Measurements from ENCODE around the gene ASB6.

DNA sequence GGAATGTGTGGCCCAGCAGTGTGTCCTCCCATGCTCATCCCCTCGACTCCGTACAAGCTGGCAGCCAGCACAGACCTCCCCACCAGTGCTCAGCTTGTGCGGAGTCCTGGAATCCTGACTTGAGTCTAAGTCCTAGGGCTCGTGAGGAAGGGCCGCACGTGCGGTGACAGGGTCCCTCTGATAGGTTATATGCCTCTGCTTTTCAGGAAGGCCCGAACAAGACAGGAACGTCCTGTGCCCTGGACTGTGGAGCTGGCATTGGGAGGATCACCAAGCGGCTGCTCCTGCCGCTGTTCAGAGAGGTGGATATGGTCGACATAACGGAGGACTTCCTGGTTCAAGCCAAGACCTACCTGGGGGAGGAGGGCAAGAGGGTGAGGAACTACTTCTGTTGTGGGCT lies 8.1 kb downstream of the ASB6 start:
- TF ChIP-seq, protein P1, sequence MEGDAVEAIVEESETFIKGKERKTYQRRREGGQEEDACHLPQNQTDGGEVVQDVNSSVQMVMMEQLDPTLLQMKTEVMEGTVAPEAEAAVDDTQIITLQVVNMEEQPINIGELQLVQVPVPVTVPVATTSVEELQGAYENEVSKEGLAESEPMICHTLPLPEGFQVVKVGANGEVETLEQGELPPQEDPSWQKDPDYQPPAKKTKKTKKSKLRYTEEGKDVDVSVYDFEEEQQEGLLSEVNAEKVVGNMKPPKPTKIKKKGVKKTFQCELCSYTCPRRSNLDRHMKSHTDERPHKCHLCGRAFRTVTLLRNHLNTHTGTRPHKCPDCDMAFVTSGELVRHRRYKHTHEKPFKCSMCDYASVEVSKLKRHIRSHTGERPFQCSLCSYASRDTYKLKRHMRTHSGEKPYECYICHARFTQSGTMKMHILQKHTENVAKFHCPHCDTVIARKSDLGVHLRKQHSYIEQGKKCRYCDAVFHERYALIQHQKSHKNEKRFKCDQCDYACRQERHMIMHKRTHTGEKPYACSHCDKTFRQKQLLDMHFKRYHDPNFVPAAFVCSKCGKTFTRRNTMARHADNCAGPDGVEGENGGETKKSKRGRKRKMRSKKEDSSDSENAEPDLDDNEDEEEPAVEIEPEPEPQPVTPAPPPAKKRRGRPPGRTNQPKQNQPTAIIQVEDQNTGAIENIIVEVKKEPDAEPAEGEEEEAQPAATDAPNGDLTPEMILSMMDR (IDR thresholded peaks at IDR 0.05; ENCODE audit: low read depth, low read length, missing input control), result no peak
- TF ChIP-seq HNF4A (conservative IDR thresholded peaks at IDR 0.05) (no peak), JUND (IDR thresholded peaks at IDR 0.05) (no peak), RAD21 (IDR thresholded peaks at IDR 0.05) (no peak), GABPA (IDR thresholded peaks at IDR 0.05 in 1 of 2, conservative IDR thresholded peaks at IDR 0.05 in 1 of 2) (no peak), EGR1 (IDR thresholded peaks at IDR 0.05; ENCODE audit: low read depth in 2 of 2) (no peak), YY1 (IDR thresholded peaks at IDR 0.05) (no peak), SP1 (IDR thresholded peaks at IDR 0.05) (no peak), TAF1 (conservative IDR thresholded peaks at IDR 0.05) (no peak), FOXA1 (IDR thresholded peaks at IDR 0.05) (no peak)
- TF ChIP-seq, protein P2, sequence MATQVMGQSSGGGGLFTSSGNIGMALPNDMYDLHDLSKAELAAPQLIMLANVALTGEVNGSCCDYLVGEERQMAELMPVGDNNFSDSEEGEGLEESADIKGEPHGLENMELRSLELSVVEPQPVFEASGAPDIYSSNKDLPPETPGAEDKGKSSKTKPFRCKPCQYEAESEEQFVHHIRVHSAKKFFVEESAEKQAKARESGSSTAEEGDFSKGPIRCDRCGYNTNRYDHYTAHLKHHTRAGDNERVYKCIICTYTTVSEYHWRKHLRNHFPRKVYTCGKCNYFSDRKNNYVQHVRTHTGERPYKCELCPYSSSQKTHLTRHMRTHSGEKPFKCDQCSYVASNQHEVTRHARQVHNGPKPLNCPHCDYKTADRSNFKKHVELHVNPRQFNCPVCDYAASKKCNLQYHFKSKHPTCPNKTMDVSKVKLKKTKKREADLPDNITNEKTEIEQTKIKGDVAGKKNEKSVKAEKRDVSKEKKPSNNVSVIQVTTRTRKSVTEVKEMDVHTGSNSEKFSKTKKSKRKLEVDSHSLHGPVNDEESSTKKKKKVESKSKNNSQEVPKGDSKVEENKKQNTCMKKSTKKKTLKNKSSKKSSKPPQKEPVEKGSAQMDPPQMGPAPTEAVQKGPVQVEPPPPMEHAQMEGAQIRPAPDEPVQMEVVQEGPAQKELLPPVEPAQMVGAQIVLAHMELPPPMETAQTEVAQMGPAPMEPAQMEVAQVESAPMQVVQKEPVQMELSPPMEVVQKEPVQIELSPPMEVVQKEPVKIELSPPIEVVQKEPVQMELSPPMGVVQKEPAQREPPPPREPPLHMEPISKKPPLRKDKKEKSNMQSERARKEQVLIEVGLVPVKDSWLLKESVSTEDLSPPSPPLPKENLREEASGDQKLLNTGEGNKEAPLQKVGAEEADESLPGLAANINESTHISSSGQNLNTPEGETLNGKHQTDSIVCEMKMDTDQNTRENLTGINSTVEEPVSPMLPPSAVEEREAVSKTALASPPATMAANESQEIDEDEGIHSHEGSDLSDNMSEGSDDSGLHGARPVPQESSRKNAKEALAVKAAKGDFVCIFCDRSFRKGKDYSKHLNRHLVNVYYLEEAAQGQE (IDR thresholded peaks at IDR 0.05), result no peak
- TF ChIP-seq, protein P3, sequence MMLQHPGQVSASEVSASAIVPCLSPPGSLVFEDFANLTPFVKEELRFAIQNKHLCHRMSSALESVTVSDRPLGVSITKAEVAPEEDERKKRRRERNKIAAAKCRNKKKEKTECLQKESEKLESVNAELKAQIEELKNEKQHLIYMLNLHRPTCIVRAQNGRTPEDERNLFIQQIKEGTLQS (IDR thresholded peaks at IDR 0.05), result no peak
- TF ChIP-seq, protein P4, sequence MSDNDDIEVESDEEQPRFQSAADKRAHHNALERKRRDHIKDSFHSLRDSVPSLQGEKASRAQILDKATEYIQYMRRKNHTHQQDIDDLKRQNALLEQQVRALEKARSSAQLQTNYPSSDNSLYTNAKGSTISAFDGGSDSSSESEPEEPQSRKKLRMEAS (IDR thresholded peaks at IDR 0.05), result no peak
- TF ChIP-seq, protein P5, sequence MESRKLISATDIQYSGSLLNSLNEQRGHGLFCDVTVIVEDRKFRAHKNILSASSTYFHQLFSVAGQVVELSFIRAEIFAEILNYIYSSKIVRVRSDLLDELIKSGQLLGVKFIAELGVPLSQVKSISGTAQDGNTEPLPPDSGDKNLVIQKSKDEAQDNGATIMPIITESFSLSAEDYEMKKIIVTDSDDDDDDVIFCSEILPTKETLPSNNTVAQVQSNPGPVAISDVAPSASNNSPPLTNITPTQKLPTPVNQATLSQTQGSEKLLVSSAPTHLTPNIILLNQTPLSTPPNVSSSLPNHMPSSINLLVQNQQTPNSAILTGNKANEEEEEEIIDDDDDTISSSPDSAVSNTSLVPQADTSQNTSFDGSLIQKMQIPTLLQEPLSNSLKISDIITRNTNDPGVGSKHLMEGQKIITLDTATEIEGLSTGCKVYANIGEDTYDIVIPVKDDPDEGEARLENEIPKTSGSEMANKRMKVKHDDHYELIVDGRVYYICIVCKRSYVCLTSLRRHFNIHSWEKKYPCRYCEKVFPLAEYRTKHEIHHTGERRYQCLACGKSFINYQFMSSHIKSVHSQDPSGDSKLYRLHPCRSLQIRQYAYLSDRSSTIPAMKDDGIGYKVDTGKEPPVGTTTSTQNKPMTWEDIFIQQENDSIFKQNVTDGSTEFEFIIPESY (IDR thresholded peaks at IDR 0.05), result no peak

All from liver (tissue), 3 donors.